Peyer's patch (tissue), 4 donors: ENCODE measurements around the gene TRIP11. TPM values are rescaled to one million over a fixed set of nuclear protein-coding genes. Genes with fewer than 3 reads are reported as not detected.

ENCODE experiments used
- DNase-seq, 3 donors: peaks; one replicate each; pipeline ENCODE4 v3.0.0-alpha.2; 2017 to 2019
- H3K27ac ChIP-seq, 4 donors: fragments of 200-600 bp; sonication (generic); one replicate each; pipeline ENCODE4 v1.5.1; 2016 to 2019
- H3K27me3 ChIP-seq, 2 donors: fragments of 200-600 bp; sonication (generic); one replicate each; pipeline ENCODE4 v1.5.1; 2019
- H3K36me3 ChIP-seq, 3 donors: fragments of 200-600 bp; sonication (generic); one replicate each; pipeline ENCODE4 v1.5.1; 2016 to 2019
- H3K4me1 ChIP-seq, 4 donors: fragments of 200-600 bp; sonication (generic); one replicate each; pipeline ENCODE4 v1.5.1; 2016 to 2019
- H3K4me3 ChIP-seq, 4 donors: fragments of 200-600 bp; sonication (generic); 1 replicate in 3 of 4; 2 replicates in 1 of 4; pipeline ENCODE4 v1.5.1; 2016 to 2019; ENCODE audit warnings: mild to moderate bottlenecking in 1 of 4
- H3K9me3 ChIP-seq, 4 donors: fragments of 200-600 bp; sonication (generic); one replicate each; pipeline ENCODE4 v1.5.1; 2016 to 2019; ENCODE audit warnings: mild to moderate bottlenecking in 1 of 4
- CTCF ChIP-seq, 6 experiments: fragments of 450-650 bp in 4 of 6; fragments of 200-600 bp in 2 of 6; sonication (generic) in 1 of 6; IDR thresholded peaks; one replicate each; pipeline ENCODE4 v1.5.1; 2017 to 2019; ENCODE audit warnings: antibody characterized with exemption in 6 of 6, mild to moderate bottlenecking in 3 of 6, moderate library complexity in 1 of 6
- POLR2A ChIP-seq, 2 donors: fragments of 450-650 bp; IDR thresholded peaks; one replicate each; pipeline ENCODE4 v1.5.1; 2017; ENCODE audit warnings: antibody characterized with exemption in 2 of 2, mild to moderate bottlenecking in 2 of 2, moderate library complexity in 2 of 2
- total RNA-seq, 4 donors: library from RNA; depleted of rRNA; stranded (reverse); fragments of >200 nt; gene quantifications; one replicate each; pipeline ENCODE4 v1.1.0, GENCODE V29; 2016

TRIP11 gene
- total RNA-seq, 4 donors from 2014 or later: 24.0 to 74.3 (median 44.7) TPM

- peaks cover 0 to 34% (median 0%) of the 10 kb centered on the region in 4 donors for H3K4me1 ChIP-seq
- no peak for DNase-seq
- H3K9me3 ChIP-seq: no peaks in the 10 kb centered on the region
- no peak for TF ChIP-seq CTCF (IDR thresholded peaks at IDR 0.05)
- no peak for TF ChIP-seq POLR2A (IDR thresholded peaks at IDR 0.05)
- no peaks in the 10 kb centered on the region for H3K27me3 ChIP-seq
- peak overlapping the region in 1 of 4 donors; percentile 41 for H3K27ac ChIP-seq
- H3K36me3 ChIP-seq: peaks cover 0 to 32% (median 0%) of the 10 kb centered on the region in 3 donors
- H3K4me3 ChIP-seq: no peak overlapping the region
Observed at GRCh38 chr14:92033906-92034687, 5.8 kb downstream of the TRIP11 start.

- H3K36me3 ChIP-seq: peaks cover 0 to 32% (median 0%) of the 10 kb centered on the region in 3 donors
- H3K4me3 ChIP-seq: no peak overlapping the region
- no peak for TF ChIP-seq POLR2A (IDR thresholded peaks at IDR 0.05)
- no peak for TF ChIP-seq CTCF (IDR thresholded peaks at IDR 0.05)
- H3K4me1 ChIP-seq: peaks cover 0 to 31% (median 0%) of the 10 kb centered on the region in 4 donors
- no peak overlapping the region for H3K27ac ChIP-seq
- H3K9me3 ChIP-seq: no peaks in the 10 kb centered on the region
- H3K27me3 ChIP-seq: no peaks in the 10 kb centered on the region
- DNase-seq: no peak
Observed at GRCh38 chr14:92033433-92033832, 6.4 kb downstream of the TRIP11 start.

GRCh38 chr14:92026548-92027190 is 13.2 kb downstream of the TRIP11 start:
- Histone ChIP-seq H3K4me1 (no peaks in the 10 kb centered on the region), H3K27me3 (no peaks in the 10 kb centered on the region), H3K9me3 (no peaks in the 10 kb centered on the region), H3K36me3 (peaks cover 0 to 50% (median 3%) of the 10 kb centered on the region in 3 donors), H3K27ac (no peak overlapping the region), H3K4me3 (no peak overlapping the region)
- TF ChIP-seq POLR2A (IDR thresholded peaks at IDR 0.05): no peak
- no peak for TF ChIP-seq CTCF (IDR thresholded peaks at IDR 0.05)
- no peak for DNase-seq

GRCh38 chr14:92022036-92022435 is 17.8 kb downstream of the TRIP11 start:
- Histone ChIP-seq H3K9me3 (no peaks in the 10 kb centered on the region), H3K27me3 (no peaks in the 10 kb centered on the region), H3K27ac (no peak overlapping the region), H3K36me3 (peaks cover 0 to 55% (median 3%) of the 10 kb centered on the region in 3 donors), H3K4me3 (no peak overlapping the region), H3K4me1 (no peaks in the 10 kb centered on the region)
- no peak for DNase-seq
- TF ChIP-seq CTCF (IDR thresholded peaks at IDR 0.05) (no peak), POLR2A (IDR thresholded peaks at IDR 0.05) (no peak)

- no peaks in the 10 kb centered on the region for H3K4me1 ChIP-seq
- H3K36me3 ChIP-seq: peaks cover 0 to 60% (median 3%) of the 10 kb centered on the region in 3 donors
- TF ChIP-seq CTCF (IDR thresholded peaks at IDR 0.05) (no peak), POLR2A (IDR thresholded peaks at IDR 0.05) (no peak)
- no peak for DNase-seq
- no peaks in the 10 kb centered on the region for H3K9me3 ChIP-seq
- H3K27ac ChIP-seq: no peak overlapping the region
- H3K4me3 ChIP-seq: no peak overlapping the region
- no peaks in the 10 kb centered on the region for H3K27me3 ChIP-seq
Observed at GRCh38 chr14:92021523-92021922, 18.3 kb downstream of the TRIP11 start.
